HEK293T (cell line): Measurements from ENCODE around the gene FAM216A.
"Not testable (repeated sequence)": the region's sequence is repeated elsewhere in the genome, so short reads cannot be mapped to it uniquely, and the experiment has no call there.

Experiments
- CTCF ChIA-PET: fragments of 350-600 bp; formaldehyde crosslinking; extraction: SDS; loops from one replicate; lab custom pipeline; 2021; ENCODE audit warnings: antibody characterized with exemption, inconsistent platforms; lab: Yijun Ruan, JAX
- POLR2A ChIA-PET: fragments of 350-600 bp; formaldehyde crosslinking; extraction: SDS; loops from one replicate; lab custom pipeline; 2020; ENCODE audit warnings: antibody characterized with exemption, inconsistent platforms; lab: Yijun Ruan, JAX
- DNase-seq: peaks from one replicate; pipeline ENCODE4 v3.0.0; 2012; ENCODE audit warnings: mixed read lengths; ENCODE audit errors: extremely low spot score
- ARNT ChIP-seq: fragments of 450-650 bp; IDR thresholded peaks from 2 replicates; pipeline ENCODE4 v1.6.1; 2017; ENCODE audit warnings: mild to moderate bottlenecking
- BHLHE40 ChIP-seq: fragments of 450-650 bp; IDR thresholded peaks from 2 replicates; pipeline ENCODE4 v1.6.1; 2016; ENCODE audit warnings: mild to moderate bottlenecking, moderate library complexity, borderline replicate concordance
- CTBP1 ChIP-seq: fragments of 450-650 bp; IDR thresholded peaks from 2 replicates; pipeline ENCODE4 v1.6.1; 2016; ENCODE audit warnings: borderline replicate concordance
- ELF4 ChIP-seq: fragments of 450-650 bp; IDR thresholded peaks from 2 replicates; pipeline ENCODE4 v1.6.1; 2017; ENCODE audit warnings: antibody characterized with exemption
- FOXA1 ChIP-seq: fragments of 450-650 bp; IDR thresholded peaks from 2 replicates; pipeline ENCODE4 v1.6.1; 2016; ENCODE audit warnings: mild to moderate bottlenecking
- FOXK2 ChIP-seq: fragments of 450-650 bp; IDR thresholded peaks from 2 replicates; pipeline ENCODE4 v1.6.1; 2016; ENCODE audit warnings: mild to moderate bottlenecking
- FOXM1 ChIP-seq: fragments of 450-650 bp; IDR thresholded peaks from 2 replicates; pipeline ENCODE4 v1.6.1; 2017; ENCODE audit warnings: mild to moderate bottlenecking, borderline replicate concordance
- HDGF ChIP-seq: fragments of 450-650 bp; IDR thresholded peaks from 2 replicates; pipeline ENCODE4 v1.6.1; 2017; ENCODE audit warnings: antibody characterized with exemption, borderline replicate concordance
- L3MBTL2 ChIP-seq: fragments of 450-650 bp; conservative IDR thresholded peaks from 2 replicates; pipeline ENCODE4 v1.6.1; 2016; ENCODE audit warnings: mild to moderate bottlenecking
- LEF1 ChIP-seq: fragments of 450-650 bp; IDR thresholded peaks from 2 replicates; pipeline ENCODE4 v1.6.1; 2017; ENCODE audit warnings: mild to moderate bottlenecking, borderline replicate concordance
- NFRKB ChIP-seq: fragments of 450-650 bp; IDR thresholded peaks from 2 replicates; pipeline ENCODE4 v1.6.1; 2016; ENCODE audit warnings: mild to moderate bottlenecking, moderate library complexity
- SP1 ChIP-seq: fragments of 450-650 bp; IDR thresholded peaks from 2 replicates; pipeline ENCODE4 v1.6.1; 2017
- SUZ12 ChIP-seq: fragments of 450-650 bp; IDR thresholded peaks from 2 replicates; pipeline ENCODE4 v1.6.1; 2016; ENCODE audit warnings: mild to moderate bottlenecking
- TARDBP ChIP-seq: fragments of 450-650 bp; IDR thresholded peaks from 2 replicates; pipeline ENCODE4 v1.6.1; 2016
- ZNF384 ChIP-seq: fragments of 450-650 bp; IDR thresholded peaks from 2 replicates; pipeline ENCODE4 v1.6.1; 2016
- TF ChIP-seq, protein P1 (sequence below): fragments of 450-650 bp; IDR thresholded peaks from 2 replicates; pipeline ENCODE4 v1.6.1; 2016

FAM216A gene

DNA sequence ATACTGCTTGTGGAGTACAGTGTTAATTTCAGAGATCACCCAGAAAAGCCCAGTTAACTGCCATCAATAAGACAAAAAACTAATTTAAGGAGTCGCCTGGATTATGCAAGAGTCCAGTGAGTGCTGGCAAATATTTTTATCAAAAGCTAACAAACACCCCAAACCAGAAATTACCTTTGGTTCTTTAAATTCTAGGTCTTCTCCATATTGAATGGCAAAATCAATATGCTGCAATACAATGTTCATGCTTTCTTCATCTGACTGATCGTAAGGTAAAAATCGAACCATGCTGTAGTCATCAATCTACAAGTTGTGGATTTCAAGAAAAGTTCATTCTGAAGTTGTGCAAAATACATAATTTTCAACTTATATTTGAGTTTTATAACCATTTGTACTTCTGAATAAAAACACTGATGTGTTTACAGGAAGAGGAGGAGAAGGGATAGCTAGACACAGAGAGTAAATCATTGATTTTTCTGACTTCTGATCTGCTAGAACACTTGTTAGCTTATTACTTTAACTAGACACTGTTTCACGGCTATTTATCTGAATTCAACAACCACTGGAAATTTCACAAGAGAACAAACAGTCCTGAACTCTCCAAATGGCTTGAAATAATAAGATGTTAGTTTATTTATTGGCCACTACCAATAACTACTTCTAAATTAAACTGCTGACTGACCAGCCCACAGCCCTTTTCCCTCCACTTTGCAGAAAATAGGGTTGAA is 14.9 kb upstream of the FAM216A start:
- CTCF ChIA-PET = interaction anchor here (1.0 kb wide), 1 partner anchor 22 kb away, joined by 3 read pairs; no protein-coding TSS in a partner anchor
- TF ChIP-seq SUZ12 (no peak), NFRKB (no peak), ZNF384 (no peak), SP1 (no peak), TARDBP (no peak), BHLHE40 (no peak), LEF1 (no peak)
- DNase-seq = no peak
- POLR2A ChIA-PET = interaction anchor here (1.9 kb wide), 1 partner anchor 15 kb away, joined by 12 read pairs; the partner anchor contains the start of genes FAM216A and GPN3

DNA sequence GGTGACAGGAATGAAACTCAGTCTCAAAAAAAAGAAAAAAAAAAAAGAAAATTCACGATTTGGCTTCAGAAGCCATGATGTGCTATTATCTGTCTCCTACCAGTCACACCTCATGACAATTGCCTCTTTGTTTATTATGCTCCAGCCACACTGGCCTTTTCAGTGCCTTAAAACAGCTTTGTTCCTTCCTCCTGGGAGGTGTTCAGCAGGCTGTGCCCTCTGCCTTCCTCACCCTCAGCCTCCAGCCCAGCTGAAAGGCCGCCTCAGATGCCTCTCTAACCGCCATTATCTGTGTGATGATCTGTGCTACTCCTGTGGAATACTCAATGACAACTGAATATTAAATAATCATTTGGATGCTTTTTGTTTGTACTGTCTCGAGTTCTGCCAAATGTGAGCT is 9.9 kb upstream of the FAM216A start:
- DNase-seq = no peak
- ChIA-PET CTCF (interaction anchor here (0.6 kb wide), 1 partner anchor 27 kb away, joined by 5 read pairs; no protein-coding TSS in a partner anchor), POLR2A (interaction anchor here (1.2 to 3.0 kb wide), 2 partner anchors 8 to 10 kb away, joined by 8 to 12 read pairs; partner anchors contain the start of genes ARPC3, FAM216A and GPN3)
- TF ChIP-seq ZNF384 (no peak), NFRKB (no peak), FOXK2 (no peak), ARNT (no peak), HDGF (no peak), FOXM1 (no peak), BHLHE40 (no peak), ELF4 (no peak), SUZ12 (no peak), CTBP1 (no peak), FOXA1 (no peak), L3MBTL2 (no peak), SP1 (no peak), TARDBP (no peak), LEF1 (no peak)
- TF ChIP-seq, protein P1, sequence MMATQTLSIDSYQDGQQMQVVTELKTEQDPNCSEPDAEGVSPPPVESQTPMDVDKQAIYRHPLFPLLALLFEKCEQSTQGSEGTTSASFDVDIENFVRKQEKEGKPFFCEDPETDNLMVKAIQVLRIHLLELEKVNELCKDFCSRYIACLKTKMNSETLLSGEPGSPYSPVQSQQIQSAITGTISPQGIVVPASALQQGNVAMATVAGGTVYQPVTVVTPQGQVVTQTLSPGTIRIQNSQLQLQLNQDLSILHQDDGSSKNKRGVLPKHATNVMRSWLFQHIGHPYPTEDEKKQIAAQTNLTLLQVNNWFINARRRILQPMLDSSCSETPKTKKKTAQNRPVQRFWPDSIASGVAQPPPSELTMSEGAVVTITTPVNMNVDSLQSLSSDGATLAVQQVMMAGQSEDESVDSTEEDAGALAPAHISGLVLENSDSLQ = no peak

DNA sequence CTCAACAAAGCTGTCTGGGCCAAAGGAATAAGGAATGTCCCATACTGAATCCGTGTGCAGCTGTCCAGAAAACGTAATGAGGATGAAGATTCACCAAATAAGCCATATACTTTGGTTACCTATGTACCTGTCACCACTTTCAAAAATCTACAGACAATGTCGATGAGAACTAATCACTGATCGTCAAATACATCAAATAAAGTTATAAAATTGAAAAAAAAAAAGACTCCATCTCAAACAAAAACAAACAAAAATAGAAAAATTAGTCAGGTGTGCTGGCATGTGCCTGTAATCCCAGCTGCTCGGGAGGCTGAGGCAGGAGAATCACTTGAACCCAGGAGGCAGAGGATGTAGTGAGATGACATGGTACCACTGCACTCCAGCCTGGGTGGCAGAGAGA is 7.5 kb upstream of the FAM216A start:
- TF ChIP-seq ZNF384 = peak; percentile 64; the same call in 1 of the 2 replicates
- CTCF ChIA-PET, DNase-seq: not testable (repeated sequence)
- POLR2A ChIA-PET = interaction anchor here (1.3 kb wide), 1 partner anchor 11 kb away, joined by 5 read pairs; the partner anchor contains the start of gene ARPC3

DNA sequence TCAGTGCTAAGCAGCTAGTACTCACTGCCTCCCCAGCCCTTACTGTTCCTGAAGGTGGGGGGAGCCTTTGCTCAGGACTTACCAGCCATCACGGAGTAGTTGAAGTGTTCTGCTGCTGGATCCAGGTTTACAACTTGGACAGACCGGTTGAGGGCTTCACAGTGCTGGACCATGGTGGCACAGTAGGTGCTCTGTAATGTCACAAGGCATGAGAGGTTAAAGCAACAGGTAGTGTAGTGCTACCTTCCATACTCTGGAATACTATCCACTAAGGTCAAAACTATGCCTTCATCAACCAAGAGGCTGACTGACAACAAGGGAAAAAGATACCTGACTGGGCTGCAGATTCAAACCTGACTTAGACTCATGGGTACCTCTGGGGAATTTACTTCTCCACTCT is 3.6 kb upstream of the FAM216A start:
- no peak for TF ChIP-seq HDGF
- TF ChIP-seq SUZ12 = no peak
- ChIA-PET POLR2A (no interaction called here), CTCF (no interaction called here)
- DNase-seq = no peak

DNA sequence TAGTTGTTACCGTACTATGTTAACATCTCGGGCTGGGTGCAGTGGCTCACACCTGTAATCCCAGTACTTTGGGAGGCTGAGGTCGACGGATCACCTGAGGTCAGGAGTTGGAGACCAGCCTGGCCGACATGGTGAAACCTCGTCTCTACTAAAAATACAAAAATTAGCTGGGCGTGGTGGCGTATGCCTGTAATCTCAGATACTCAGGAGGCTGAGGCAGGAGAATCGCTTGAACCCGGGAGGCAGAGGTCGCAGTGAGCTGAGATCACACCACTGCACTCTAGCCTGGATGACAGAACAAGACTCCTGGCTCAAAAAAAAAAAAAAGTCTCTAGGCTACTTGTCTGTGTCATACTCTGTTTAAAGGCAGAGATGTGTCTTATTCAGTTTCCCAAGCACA is 2.9 kb upstream of the FAM216A start:
- ChIA-PET POLR2A (interaction anchor here (0.7 to 0.9 kb wide), 2 partner anchors 16 to 148 kb away, joined by 3 to 4 read pairs; partner anchors contain the start of genes ARPC3 and TCTN1), CTCF (interaction anchor here (1.6 kb wide), 1 partner anchor 16 kb away, joined by 7 read pairs; the partner anchor contains the start of gene ARPC3)
- not testable (repeated sequence) for DNase-seq

DNA sequence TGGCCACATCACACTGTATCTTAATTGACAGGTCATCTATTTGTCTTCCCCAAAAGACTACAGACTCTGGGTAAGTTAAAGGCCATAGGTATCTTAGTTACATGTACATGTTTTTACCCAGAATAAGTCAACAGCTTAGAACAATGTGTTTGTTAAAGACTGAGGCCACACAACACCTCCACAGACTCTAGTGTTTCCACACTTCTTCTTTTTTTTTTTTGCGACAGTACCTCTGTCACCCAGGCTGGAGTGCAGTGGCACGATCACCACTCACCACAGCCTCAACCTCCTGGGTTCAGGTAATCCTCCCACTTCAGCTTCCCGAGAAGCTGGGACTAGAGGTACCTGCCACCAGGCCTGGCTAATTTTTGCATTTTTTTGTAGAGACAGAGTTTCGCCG is 1.9 kb upstream of the FAM216A start:
- CTCF ChIA-PET = interaction anchor here (0.6 to 1.6 kb wide), 2 partner anchors 17 to 360 kb away, joined by 3 to 7 read pairs; partner anchors contain the start of gene ARPC3
- POLR2A ChIA-PET = interaction anchor here (0.9 kb wide), 1 partner anchor 147 kb away, joined by 3 read pairs; the partner anchor contains the start of gene TCTN1
- TF ChIP-seq, protein P1 = no peak
- TF ChIP-seq ZNF384 (no peak), FOXM1 (no peak), CTBP1 (no peak), SUZ12 (no peak)
- no peak for DNase-seq

GRCh38 chr12:110467847-110468213 is 815 bp upstream of the FAM216A start:
- CTCF ChIA-PET = interaction anchor here (1.3 to 1.7 kb wide), 3 partner anchors 18 to 133 kb away, joined by 5 to 9 read pairs (median 9); partner anchors contain the start of gene ARPC3
- TF ChIP-seq BHLHE40 = no peak
- no peak for TF ChIP-seq SP1
- no peak for TF ChIP-seq CTBP1
- TF ChIP-seq, protein P1 = no peak
- POLR2A ChIA-PET = interaction anchor here (0.6 to 3.8 kb wide), 27 partner anchors 10 to 418 kb away, joined by 3 to 49 read pairs (median 4); partner anchors contain the start of genes ANAPC7, ARPC3, PPP1CC and RAD9B
- DNase-seq = no peak
